Measurements from ENCODE around the gene CMBL. TPM values are rescaled to one million over a fixed set of nuclear protein-coding genes. Genes with fewer than 3 reads are reported as not detected.

CMBL gene
- total RNA-seq, 1 experiment from 2014 or later: 12.6 TPM

GRCh38 chr5:10334831-10335230 is 27.1 kb upstream of the CMBL start:
- no peak overlapping the region for H3K23ac ChIP-seq (ENCODE audit: insufficient read length, low read depth, low read length)
- DNase-seq: no peak
- no peaks in the 10 kb centered on the region; a peak in 1 of 7 replicates for H3K36me3 Mint-ChIP-seq (ENCODE audit: insufficient read depth in 1 of 3, low read depth in 3 of 3)
- H3T11ph ChIP-seq (ENCODE audit: low read length): no peak overlapping the region
- H3K27ac Mint-ChIP-seq: no peak overlapping the region
- no peak overlapping the region for H3K9ac ChIP-seq (ENCODE audit: extremely low read depth, insufficient read length, low read length)
- TF ChIP-seq, protein P1, sequence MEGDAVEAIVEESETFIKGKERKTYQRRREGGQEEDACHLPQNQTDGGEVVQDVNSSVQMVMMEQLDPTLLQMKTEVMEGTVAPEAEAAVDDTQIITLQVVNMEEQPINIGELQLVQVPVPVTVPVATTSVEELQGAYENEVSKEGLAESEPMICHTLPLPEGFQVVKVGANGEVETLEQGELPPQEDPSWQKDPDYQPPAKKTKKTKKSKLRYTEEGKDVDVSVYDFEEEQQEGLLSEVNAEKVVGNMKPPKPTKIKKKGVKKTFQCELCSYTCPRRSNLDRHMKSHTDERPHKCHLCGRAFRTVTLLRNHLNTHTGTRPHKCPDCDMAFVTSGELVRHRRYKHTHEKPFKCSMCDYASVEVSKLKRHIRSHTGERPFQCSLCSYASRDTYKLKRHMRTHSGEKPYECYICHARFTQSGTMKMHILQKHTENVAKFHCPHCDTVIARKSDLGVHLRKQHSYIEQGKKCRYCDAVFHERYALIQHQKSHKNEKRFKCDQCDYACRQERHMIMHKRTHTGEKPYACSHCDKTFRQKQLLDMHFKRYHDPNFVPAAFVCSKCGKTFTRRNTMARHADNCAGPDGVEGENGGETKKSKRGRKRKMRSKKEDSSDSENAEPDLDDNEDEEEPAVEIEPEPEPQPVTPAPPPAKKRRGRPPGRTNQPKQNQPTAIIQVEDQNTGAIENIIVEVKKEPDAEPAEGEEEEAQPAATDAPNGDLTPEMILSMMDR (conservative IDR thresholded peaks at IDR 0.05): no peak
- no peak overlapping the region for H2BK15ac ChIP-seq (ENCODE audit: low read depth, low read length)
- no peak overlapping the region for H2BK12ac ChIP-seq (ENCODE audit: insufficient read length, low read depth, low read length)
- no peak overlapping the region for H2BK120ac ChIP-seq (ENCODE audit: low read depth, low read length, poor library complexity, severe bottlenecking)
- WGBS (ENCODE audit: extremely low coverage, insufficient read length, low lambda C conversion rate): no CpG with 5 or more reads among the region's 5 CpGs
- no peak overlapping the region for H2AK5ac ChIP-seq (ENCODE audit: insufficient read length, low read length)
- no peak overlapping the region for H3K4me2 ChIP-seq (ENCODE audit: insufficient read depth, insufficient read length, low read length)
- no peak overlapping the region for H3K18ac ChIP-seq (ENCODE audit: insufficient read length, low read depth, low read length)
- H3K4me3 Mint-ChIP-seq: no peak overlapping the region
- H4K5ac ChIP-seq (ENCODE audit: insufficient read length, low read depth, low read length): no peak overlapping the region
- H3K27me3 ChIP-seq (ENCODE audit: insufficient read depth, low read length): peaks cover 36% of the 10 kb centered on the region; the same call in 1 of the 2 replicates
- H3K9me3 Mint-ChIP-seq: no peaks in the 10 kb centered on the region
- H3K23me2 ChIP-seq (ENCODE audit: insufficient read length, low read depth, low read length, poor library complexity, severe bottlenecking): peaks cover 10% of the 10 kb centered on the region
- no peak overlapping the region for H3K4ac ChIP-seq (ENCODE audit: low read depth, low read length)
- H3K27me3 Mint-ChIP-seq (ENCODE audit: low read depth): peaks cover 63% of the 10 kb centered on the region
- H3K4me1 ChIP-seq (ENCODE audit: insufficient read depth, low read length): no peaks in the 10 kb centered on the region; the same call in 1 of the 2 replicates
- no peaks in the 10 kb centered on the region for H3K79me1 ChIP-seq (ENCODE audit: insufficient read depth, low read depth, low read length, poor library complexity, severe bottlenecking)
- no peaks in the 10 kb centered on the region for H4K20me1 ChIP-seq (ENCODE audit: control insufficient read depth, insufficient read depth, insufficient read length)
- no peak overlapping the region for H2BK5ac ChIP-seq (ENCODE audit: insufficient read length, low read length)
- H3K9me3 ChIP-seq (ENCODE audit: control insufficient read depth, low read depth, low read length): no peaks in the 10 kb centered on the region
- no peaks in the 10 kb centered on the region for H3K79me2 ChIP-seq (ENCODE audit: insufficient read depth, low read length)
- H3K56ac ChIP-seq (ENCODE audit: insufficient read length, low read depth, low read length): no peak overlapping the region
- H3K14ac ChIP-seq (ENCODE audit: insufficient read depth, low read length): no peak overlapping the region
- no peak overlapping the region for H4K8ac ChIP-seq (replicated peaks; ENCODE audit: insufficient read length, low read depth, low read length)
- H2AFZ ChIP-seq (ENCODE audit: low read length): no peak overlapping the region
- H2BK20ac ChIP-seq (ENCODE audit: low read depth, low read length, poor library complexity, severe bottlenecking): no peak overlapping the region
- H3K27ac ChIP-seq (ENCODE audit: insufficient read length, low read depth, low read length): no peak overlapping the region
- H4K91ac ChIP-seq (ENCODE audit: insufficient read length, low read depth, low read length): no peak overlapping the region
- peaks cover 7 to 11% of the 10 kb centered on the region in 2 experiments for H3K4me1 Mint-ChIP-seq
